Measurements from ENCODE around the gene GRID2. TPM values are rescaled to one million over a fixed set of nuclear protein-coding genes. Genes with fewer than 3 reads are reported as not detected.

Gene GRID2
- total and polyA plus RNA-seq, 2 of the 13 experiments (the other 11 are each of a cell fraction or from before 2014, with no cell fraction given): not detected

DNA sequence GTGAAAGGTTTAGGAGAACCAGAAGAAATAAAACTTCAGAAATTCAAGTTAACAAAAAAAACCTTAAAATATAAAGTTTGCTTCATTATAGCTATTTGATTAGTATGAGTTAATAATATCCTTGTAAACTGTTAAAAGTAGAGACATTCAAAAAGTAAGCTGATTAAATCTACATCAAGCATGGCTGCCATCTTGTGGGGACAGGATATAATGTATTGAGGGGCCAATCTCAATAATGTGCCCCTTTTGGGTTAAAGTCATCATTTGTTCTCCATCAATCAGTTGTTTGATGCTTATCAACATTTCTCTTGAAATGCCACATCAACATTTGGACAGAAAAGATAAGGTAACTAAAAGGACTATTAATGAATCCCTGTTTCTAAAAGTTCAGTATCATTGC lies 4.6 kb upstream of the GRID2 start:
- Histone ChIP-seq H3K27ac (ENCODE audit: extremely low read length, insufficient read depth, low read length) (no peak overlapping the region), H3K36me3 (replicated peaks in 1 of 2; ENCODE audit: control insufficient read depth in 1 of 2, insufficient read depth in 2 of 2, low read length in 2 of 2) (no peaks in the 10 kb centered on the region), H4K20me1 (ENCODE audit: insufficient read depth, low read length) (no peaks in the 10 kb centered on the region), H2AFZ (ENCODE audit: low read length) (no peak overlapping the region), H3K9ac (ENCODE audit: insufficient read depth, low read depth, low read length) (no peak overlapping the region), H3K4me1 (ENCODE audit: insufficient read depth, low read length) (no peaks in the 10 kb centered on the region), H3K9me3 (ENCODE audit: low read length) (no peaks in the 10 kb centered on the region), H3K4me3 (replicated peaks in 1 of 3; ENCODE audit: insufficient read depth in 1 of 3, low read depth in 2 of 3, low read length in 3 of 3) (no peak overlapping the region), H3K4me2 (ENCODE audit: low read depth, low read length) (no peak overlapping the region), H3K27me3 (ENCODE audit: control insufficient read depth in 1 of 2, insufficient read depth in 2 of 2, low read length in 2 of 2) (peaks cover 0 to 8% of the 10 kb centered on the region in 2 experiments; a peak in 1 of 5 replicates), H3K79me2 (ENCODE audit: insufficient read depth, low read length) (no peaks in the 10 kb centered on the region)
- ChIA-PET CTCF (ENCODE audit: low intra/inter-chr PET ratio, low total read pairs) (no interaction called here), POLR2A (no interaction called here)
- no TSS peak for BruUV-seq (replicated peaks)
- TF ChIP-seq ZNF431 (CRISPR knock-in tag; IDR thresholded peaks at IDR 0.05; ENCODE audit: borderline replicate concordance, low read depth): no peak
- no peak for TF ChIP-seq ZSCAN29 (CRISPR knock-in tag; conservative IDR thresholded peaks at IDR 0.05)
- TF ChIP-seq GLI4 (CRISPR knock-in tag; IDR thresholded peaks at IDR 0.05; ENCODE audit: borderline replicate concordance): no peak
- no peak for TF ChIP-seq RELA (CRISPR knock-in tag; IDR thresholded peaks at IDR 0.05)
- TF ChIP-seq, protein P1, sequence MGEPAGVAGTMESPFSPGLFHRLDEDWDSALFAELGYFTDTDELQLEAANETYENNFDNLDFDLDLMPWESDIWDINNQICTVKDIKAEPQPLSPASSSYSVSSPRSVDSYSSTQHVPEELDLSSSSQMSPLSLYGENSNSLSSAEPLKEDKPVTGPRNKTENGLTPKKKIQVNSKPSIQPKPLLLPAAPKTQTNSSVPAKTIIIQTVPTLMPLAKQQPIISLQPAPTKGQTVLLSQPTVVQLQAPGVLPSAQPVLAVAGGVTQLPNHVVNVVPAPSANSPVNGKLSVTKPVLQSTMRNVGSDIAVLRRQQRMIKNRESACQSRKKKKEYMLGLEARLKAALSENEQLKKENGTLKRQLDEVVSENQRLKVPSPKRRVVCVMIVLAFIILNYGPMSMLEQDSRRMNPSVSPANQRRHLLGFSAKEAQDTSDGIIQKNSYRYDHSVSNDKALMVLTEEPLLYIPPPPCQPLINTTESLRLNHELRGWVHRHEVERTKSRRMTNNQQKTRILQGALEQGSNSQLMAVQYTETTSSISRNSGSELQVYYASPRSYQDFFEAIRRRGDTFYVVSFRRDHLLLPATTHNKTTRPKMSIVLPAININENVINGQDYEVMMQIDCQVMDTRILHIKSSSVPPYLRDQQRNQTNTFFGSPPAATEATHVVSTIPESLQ (CRISPR knock-in tag; conservative IDR thresholded peaks at IDR 0.05): no peak
- TF ChIP-seq ARNTL (CRISPR knock-in tag; IDR thresholded peaks at IDR 0.05): no peak
- TF ChIP-seq ZNF703 (CRISPR knock-in tag; IDR thresholded peaks at IDR 0.05; ENCODE audit: borderline replicate concordance): no peak
- TF ChIP-seq FOXC1 (CRISPR knock-in tag; IDR thresholded peaks at IDR 0.05; ENCODE audit: borderline replicate concordance): no peak
- no peak for TF ChIP-seq KMT2A (CRISPR knock-in tag; IDR thresholded peaks at IDR 0.05)
- TF ChIP-seq ZNF136 (CRISPR knock-in tag; IDR thresholded peaks at IDR 0.05; ENCODE audit: low read depth): no peak
- TF ChIP-seq ZNF670 (CRISPR knock-in tag; IDR thresholded peaks at IDR 0.05; ENCODE audit: borderline replicate concordance): no peak
- no peak for TF ChIP-seq CHD4 (IDR thresholded peaks at IDR 0.05; ENCODE audit: borderline replicate concordance, low read length)
- no peak for TF ChIP-seq SALL2 (CRISPR knock-in tag; IDR thresholded peaks at IDR 0.05)
- in situ Hi-C loops (cut with HindIII; ENCODE audit: extremely low pct_ligation_motif_present, low pct_unique_long_range_greater_than_20kb): no loop called here
- intact Hi-C loops (cut with micrococcal nuclease; ENCODE audit: unreplicated experiment): no loop called here
- DNase-seq (ENCODE audit: low spot score) (no peak), FAIRE-seq (no peak), ATAC-seq (no peak)

Measured in HepG2 (cell line).